CD14-positive monocyte (primary cell): ENCODE data around the gene PLXNA4. TPM values are rescaled to one million over a fixed set of nuclear protein-coding genes. Genes with fewer than 3 reads are reported as not detected.

Source experiments
- DNase-seq, 3 donors: peaks; one replicate each; pipeline ENCODE4 v3.0.0-alpha.2; 2011 to 2022
- H2AFZ ChIP-seq: 2 replicates; pipeline ENCODE4 v1.6.0; 2012; ENCODE audit warnings: mild to moderate bottlenecking, low read depth, low read length, inconsistent platforms; ENCODE audit not compliant: insufficient read depth, poor library complexity, severe bottlenecking
- H3K27ac ChIP-seq, 2 donors: 1 replicate in 1 of 2; 2 replicates in 1 of 2; pipeline ENCODE4 v1.5.1; 2012 to 2013; ENCODE audit warnings: low read length in 2 of 2, control low read depth in 1 of 2, inconsistent platforms in 1 of 2, low read depth in 1 of 2, mild to moderate bottlenecking in 1 of 2
- H3K27me3 ChIP-seq, 2 donors: one replicate each; pipeline versions ENCODE4 v1.6.0 to v1.6.1; 2011 to 2013; ENCODE audit warnings: low read length in 2 of 2; ENCODE audit not compliant: control insufficient read depth in 2 of 2, insufficient read depth in 2 of 2
- H3K36me3 ChIP-seq, 2 donors: replicated peaks in 1 of 2; 1 replicate in 1 of 2; 2 replicates in 1 of 2; pipeline versions ENCODE4 v1.5.1 to v1.6.1; 2012 to 2013; ENCODE audit warnings: low read length in 2 of 2, control low read depth in 1 of 2, inconsistent platforms in 1 of 2, mild to moderate bottlenecking in 1 of 2; ENCODE audit not compliant: insufficient read depth in 2 of 2, control insufficient read depth in 1 of 2
- H3K4me1 ChIP-seq, 2 donors: 1 replicate in 1 of 2; 2 replicates in 1 of 2; pipeline versions ENCODE4 v1.5.1 to v1.6.1; 2012 to 2013; ENCODE audit warnings: low read length in 2 of 2, control low read depth in 1 of 2, inconsistent platforms in 1 of 2, mild to moderate bottlenecking in 1 of 2, moderate library complexity in 1 of 2; ENCODE audit not compliant: insufficient read depth in 2 of 2, control insufficient read depth in 1 of 2
- H3K4me2 ChIP-seq: replicated peaks from 2 replicates; pipeline ENCODE3; 2012; ENCODE audit warnings: low read length, moderate library complexity, mild to moderate bottlenecking; ENCODE audit not compliant: poor library complexity, severe bottlenecking; ENCODE audit errors: extremely low read depth
- H3K4me3 ChIP-seq, 3 experiments: fragments of 200-600 bp in 1 of 3; sonication (generic) in 1 of 3; replicated peaks in 1 of 3; 1 replicate in 2 of 3; 2 replicates in 1 of 3; pipeline ENCODE4 v1.5.1; 2011 to 2013; ENCODE audit warnings: low read length in 3 of 3, mild to moderate bottlenecking in 3 of 3, control low read depth in 2 of 3, low read depth in 2 of 3, inconsistent platforms in 1 of 3, moderate library complexity in 1 of 3
- H3K79me2 ChIP-seq: 2 replicates; pipeline ENCODE4 v1.6.0; 2012; ENCODE audit warnings: mild to moderate bottlenecking, control low read depth, inconsistent platforms, low read length, moderate library complexity; ENCODE audit not compliant: insufficient read depth
- H3K9ac ChIP-seq: 2 replicates; pipeline ENCODE4 v1.6.0; 2017; ENCODE audit warnings: low read length, mild to moderate bottlenecking; ENCODE audit not compliant: insufficient read depth, poor library complexity, severe bottlenecking
- H3K9me3 ChIP-seq, 2 donors: replicated peaks in 1 of 2; 1 replicate in 1 of 2; 2 replicates in 1 of 2; pipeline versions ENCODE4 v1.5.1 to v1.6.1; 2012 to 2013; ENCODE audit warnings: low read length in 2 of 2, control low read depth in 1 of 2; ENCODE audit not compliant: control insufficient read depth in 1 of 2, insufficient read depth in 1 of 2
- H4K20me1 ChIP-seq: 2 replicates; pipeline ENCODE4 v1.6.0; 2012; ENCODE audit warnings: mild to moderate bottlenecking, low read length, control low read depth, moderate library complexity; ENCODE audit not compliant: insufficient read depth
- H3K27ac Mint-ChIP-seq, 7 donors: one replicate each; pipeline ENCODE4 v1.8.0; 2020; ENCODE audit warnings: mild to moderate bottlenecking in 7 of 7, mixed read lengths in 7 of 7, moderate library complexity in 6 of 7, inconsistent platforms in 2 of 7
- H3K27me3 Mint-ChIP-seq, 3 donors: one replicate each; pipeline ENCODE4 v1.8.0; 2021 to 2022; ENCODE audit warnings: low read depth in 3 of 3, mild to moderate bottlenecking in 3 of 3, mixed read lengths in 3 of 3, moderate library complexity in 3 of 3, inconsistent platforms in 1 of 3
- H3K36me3 Mint-ChIP-seq, 2 donors: one replicate each; pipeline ENCODE4 v1.8.0; 2020; ENCODE audit warnings: mixed read lengths in 2 of 2, inconsistent platforms in 1 of 2, mild to moderate bottlenecking in 1 of 2
- H3K4me1 Mint-ChIP-seq: one replicate; pipeline ENCODE4 v1.8.0; 2020; ENCODE audit warnings: mild to moderate bottlenecking, mixed read lengths
- H3K4me3 Mint-ChIP-seq, 2 donors: one replicate each; pipeline ENCODE4 v1.8.0; 2020; ENCODE audit warnings: mild to moderate bottlenecking in 2 of 2, mixed read lengths in 2 of 2, moderate library complexity in 1 of 2
- H3K9me3 Mint-ChIP-seq, 7 donors: one replicate each; pipeline ENCODE4 v1.8.0; 2020 to 2022; ENCODE audit warnings: mixed read lengths in 7 of 7, mild to moderate bottlenecking in 6 of 7, moderate library complexity in 6 of 7, inconsistent platforms in 2 of 7
- WGBS: methylation state at CpG from one replicate; pipeline ENCODE4 v1.1.5; 2013; ENCODE audit warnings: missing lambda C conversion rate; ENCODE audit not compliant: insufficient coverage; 5-methylcytosine and 5-hydroxymethylcytosine counted together
- intact Hi-C, 2 donors: fragments of 100-400 bp; cut with micrococcal nuclease; formaldehyde crosslinking; loops; one replicate each; pipeline versions ENCODE4 v1.15.0 to v1.15.1; 2023
- polyA plus RNA-seq, 3 donors: library from polyadenylated mRNA; depleted of rRNA in 1 of 3; unstranded in 2 of 3; stranded (reverse) in 1 of 3; fragments of 300-500 nt in 2 of 3; fragments of >200 nt in 1 of 3; fragmentation: Illumina TruSeq in 2 of 3; gene quantifications; 1 replicate in 2 of 3; 2 replicates in 1 of 3; pipeline ENCODE4 v1.2.3, GENCODE V29; 2012 to 2021
- TF ChIP-seq, protein P1 (sequence below): fragments of 200-600 bp; IDR thresholded peaks from one replicate; pipeline ENCODE4 v1.8.0; 2022; ENCODE audit warnings: antibody characterized with exemption, mild to moderate bottlenecking

Gene PLXNA4
- polyA plus RNA-seq, 3 donors = not detected

DNA sequence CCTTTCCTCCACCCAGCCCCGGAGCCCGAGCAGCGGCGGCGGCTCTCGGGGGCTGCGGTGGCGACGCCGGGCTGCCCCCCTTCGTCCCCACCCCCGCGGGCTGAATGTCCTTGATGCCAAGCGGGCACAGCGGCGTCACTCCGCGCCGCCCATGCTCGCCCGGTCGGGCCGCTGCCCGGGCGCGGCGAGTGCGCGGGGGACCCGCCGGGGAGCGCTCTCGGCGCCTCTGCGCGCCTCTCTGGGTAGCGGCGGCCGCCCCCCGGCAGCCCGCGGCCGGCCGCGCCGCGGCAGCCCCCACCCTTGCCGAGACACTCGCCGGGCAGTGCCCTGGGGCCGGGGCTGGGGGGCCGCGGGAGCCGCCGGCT lies 433 bp upstream of the PLXNA4 start:
- intact Hi-C loops = no loop called here

DNA sequence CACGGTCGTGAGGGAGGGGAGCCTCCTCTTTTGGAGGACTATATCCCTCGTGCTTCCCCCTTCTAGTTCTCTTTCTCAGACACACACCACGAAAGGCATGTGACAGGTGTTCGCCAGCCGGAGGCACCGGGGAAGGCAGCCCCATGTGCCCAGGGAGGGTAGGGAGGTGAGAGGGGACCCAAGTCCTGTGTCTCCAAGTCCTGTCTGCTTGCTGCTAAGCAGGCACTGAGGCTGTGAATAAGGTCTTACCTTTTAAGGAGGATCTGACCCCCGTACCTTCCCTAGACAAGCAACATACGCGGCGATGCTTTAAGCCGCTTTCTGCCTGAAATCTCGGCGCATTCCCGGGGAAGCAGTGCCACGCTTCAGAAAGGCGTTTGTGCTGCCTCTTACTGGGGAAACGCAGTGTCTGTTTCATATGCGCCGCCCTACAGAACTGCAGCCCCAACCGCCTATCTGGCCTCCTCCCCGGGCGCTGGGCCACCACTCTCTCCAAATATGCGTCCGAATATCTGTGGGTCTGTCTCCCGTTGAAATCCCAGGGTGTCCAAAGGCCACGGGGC lies 770 bp downstream of the PLXNA4 start:
- peaks cover 85 to 93% (median 88%) of the 10 kb centered on the region in 3 donors for H3K27me3 Mint-ChIP-seq
- H3K4me3 Mint-ChIP-seq = peak overlapping the region in 1 of 2 donors; percentile 33
- peaks cover 0 to 4% of the 10 kb centered on the region in 2 donors for H3K4me1 ChIP-seq

More for the DNA sequence above, 433 bp upstream of the PLXNA4 start:
- H3K79me2 ChIP-seq = no peaks in the 10 kb centered on the region
- no peak overlapping the region for H2AFZ ChIP-seq
- under 1% methylated on average over 55 of the region's 55 CpGs for WGBS
- peaks cover 0 to 46% of the 10 kb centered on the region in 2 donors for H3K9me3 ChIP-seq
- H3K4me1 Mint-ChIP-seq = peaks cover 5% of the 10 kb centered on the region
- peaks cover 73 to 81% (median 77%) of the 10 kb centered on the region in 3 donors for H3K27me3 Mint-ChIP-seq
- H3K27ac Mint-ChIP-seq = no peak overlapping the region
- no peaks in the 10 kb centered on the region for H4K20me1 ChIP-seq
- no peak overlapping the region for H3K4me3 Mint-ChIP-seq
- H3K4me2 ChIP-seq = no peak overlapping the region
- peaks cover 0 to 10% (median 2%) of the 10 kb centered on the region in 7 donors for H3K9me3 Mint-ChIP-seq
- no peak for DNase-seq
- H3K4me1 ChIP-seq = peaks cover 0 to 4% of the 10 kb centered on the region in 2 donors
- H3K36me3 Mint-ChIP-seq = peaks cover 0 to 3% of the 10 kb centered on the region in 2 donors
- no peaks in the 10 kb centered on the region for H3K36me3 ChIP-seq
- no peak overlapping the region for H3K27ac ChIP-seq
- TF ChIP-seq, protein P1, sequence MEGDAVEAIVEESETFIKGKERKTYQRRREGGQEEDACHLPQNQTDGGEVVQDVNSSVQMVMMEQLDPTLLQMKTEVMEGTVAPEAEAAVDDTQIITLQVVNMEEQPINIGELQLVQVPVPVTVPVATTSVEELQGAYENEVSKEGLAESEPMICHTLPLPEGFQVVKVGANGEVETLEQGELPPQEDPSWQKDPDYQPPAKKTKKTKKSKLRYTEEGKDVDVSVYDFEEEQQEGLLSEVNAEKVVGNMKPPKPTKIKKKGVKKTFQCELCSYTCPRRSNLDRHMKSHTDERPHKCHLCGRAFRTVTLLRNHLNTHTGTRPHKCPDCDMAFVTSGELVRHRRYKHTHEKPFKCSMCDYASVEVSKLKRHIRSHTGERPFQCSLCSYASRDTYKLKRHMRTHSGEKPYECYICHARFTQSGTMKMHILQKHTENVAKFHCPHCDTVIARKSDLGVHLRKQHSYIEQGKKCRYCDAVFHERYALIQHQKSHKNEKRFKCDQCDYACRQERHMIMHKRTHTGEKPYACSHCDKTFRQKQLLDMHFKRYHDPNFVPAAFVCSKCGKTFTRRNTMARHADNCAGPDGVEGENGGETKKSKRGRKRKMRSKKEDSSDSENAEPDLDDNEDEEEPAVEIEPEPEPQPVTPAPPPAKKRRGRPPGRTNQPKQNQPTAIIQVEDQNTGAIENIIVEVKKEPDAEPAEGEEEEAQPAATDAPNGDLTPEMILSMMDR = no peak
- no peak overlapping the region for H3K9ac ChIP-seq
- peaks cover 75 to 80% of the 10 kb centered on the region in 2 donors for H3K27me3 ChIP-seq
- H3K4me3 ChIP-seq = no peak overlapping the region

More for the DNA sequence above, 770 bp downstream of the PLXNA4 start:
- H3K79me2 ChIP-seq = no peaks in the 10 kb centered on the region
- peaks cover 0 to 3% of the 10 kb centered on the region in 2 donors for H3K36me3 Mint-ChIP-seq
- H3K9me3 Mint-ChIP-seq = peaks cover 0 to 10% (median 2%) of the 10 kb centered on the region in 7 donors
- no peak overlapping the region for H3K9ac ChIP-seq
- H3K4me3 ChIP-seq = no peak overlapping the region
- WGBS = 1% methylated on average over 18 of the region's 27 CpGs
- peaks cover 5% of the 10 kb centered on the region for H3K4me1 Mint-ChIP-seq
- peaks cover 0 to 46% of the 10 kb centered on the region in 2 donors for H3K9me3 ChIP-seq
- no peaks in the 10 kb centered on the region for H3K36me3 ChIP-seq
- TF ChIP-seq, protein P1 = no peak
- no peak overlapping the region for H3K27ac ChIP-seq
- H3K27me3 ChIP-seq = peaks cover 87 to 90% of the 10 kb centered on the region in 2 donors
- intact Hi-C loops = no loop called here
- no peaks in the 10 kb centered on the region for H4K20me1 ChIP-seq
- H3K27ac Mint-ChIP-seq = no peak overlapping the region
- DNase-seq = no peak
- H2AFZ ChIP-seq = no peak overlapping the region
- no peak overlapping the region for H3K4me2 ChIP-seq
